NCI-H2196 treated with DMSO at 0.1 percent for 48 hours (cell line): Measurements from ENCODE around the gene LCAT.

Source experiments
- DNase-seq: peaks from one replicate; lab custom pipeline; 2025; ENCODE audit not compliant: unreplicated experiment; lab: John Stamatoyannopoulos, UW

The LCAT gene

GRCh38 chr16:67914758-67915495 lies 29.0 kb downstream of the LCAT start:
- DNase-seq, result no peak

DNA sequence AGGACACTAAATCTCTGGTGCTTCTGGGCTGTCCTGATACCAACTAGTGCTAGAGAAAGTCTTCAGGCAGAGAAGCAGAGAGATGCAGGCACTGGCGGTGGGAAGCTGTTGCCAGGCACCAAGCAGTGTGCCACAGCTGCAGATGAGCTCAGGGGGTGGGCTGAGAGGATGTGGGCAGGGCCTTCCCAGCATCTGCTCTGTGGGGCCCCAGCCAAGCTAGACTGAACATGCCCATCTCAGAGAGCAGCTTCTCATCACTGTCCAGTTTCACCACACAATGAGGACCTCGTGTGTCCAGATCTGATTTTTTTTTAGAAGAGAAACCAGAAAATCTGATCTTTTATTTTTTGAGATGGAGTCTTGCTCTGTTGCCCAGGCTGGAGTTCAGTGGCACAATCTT lies 33.8 kb downstream of the LCAT start:
- peak; percentile 17 for DNase-seq

- no peak for DNase-seq
Measured at GRCh38 chr16:67909056-67909742, 34.7 kb downstream of the LCAT start.

DNA sequence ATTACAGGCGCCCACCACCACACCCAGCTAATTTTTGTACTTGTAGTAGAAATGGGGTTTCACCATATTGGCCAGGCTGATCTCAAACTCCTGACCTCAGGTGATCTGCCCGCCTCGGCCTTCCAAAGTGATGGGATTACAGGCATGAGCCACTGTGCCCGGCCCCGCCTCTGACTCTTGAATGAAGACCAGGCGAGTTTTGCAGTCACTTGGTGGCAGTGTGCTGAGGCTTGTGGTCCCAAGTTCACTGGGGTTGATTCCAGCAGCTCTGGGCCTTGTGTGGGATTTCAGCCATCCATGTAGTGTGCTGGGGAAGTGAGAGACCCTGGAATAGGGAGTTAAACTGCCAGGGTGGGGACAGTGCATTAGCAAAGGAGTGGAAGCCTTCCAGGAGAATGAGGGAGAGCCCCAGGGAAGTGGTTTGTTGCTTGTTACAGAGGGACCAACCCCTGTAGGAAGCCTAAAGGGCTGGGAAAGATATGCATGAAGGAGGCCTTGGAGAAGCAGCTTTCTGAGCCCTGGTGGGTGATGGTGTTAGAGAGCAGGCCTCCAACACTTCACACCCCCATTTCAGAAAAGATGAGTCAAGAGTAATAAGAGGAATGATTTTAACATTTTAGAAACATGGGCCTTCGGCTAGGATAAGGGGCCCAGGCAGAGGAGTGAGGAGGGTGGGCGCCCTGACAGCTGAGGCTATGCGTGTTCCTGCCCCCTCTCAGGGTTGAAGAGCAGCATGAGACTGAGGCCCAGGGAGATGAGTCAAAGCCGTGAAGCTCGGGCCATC lies 36.3 kb downstream of the LCAT start:
- no peak for DNase-seq

DNA sequence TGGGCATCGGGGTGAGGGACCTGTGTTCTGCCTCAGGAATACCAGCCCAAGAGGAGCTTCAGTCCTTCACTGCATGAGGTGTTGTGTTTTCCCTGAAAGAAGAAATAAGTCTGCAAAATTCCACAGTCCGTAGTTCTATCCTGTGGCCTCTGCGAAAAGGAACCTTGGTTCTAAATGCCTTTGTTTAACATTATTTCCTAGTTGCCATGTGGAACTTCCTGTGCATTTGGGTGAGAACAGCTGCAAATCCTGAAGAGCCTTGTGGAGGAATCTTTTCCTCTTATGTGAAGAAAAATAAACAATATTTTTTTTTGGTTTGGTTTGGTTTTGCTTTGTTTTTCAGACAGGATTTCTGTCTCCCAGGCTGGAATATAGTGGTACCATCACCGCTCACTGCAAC lies 41.1 kb downstream of the LCAT start:
- DNase-seq, result no peak

- no peak for DNase-seq
Measured at GRCh38 chr16:67901734-67902133, 42.2 kb downstream of the LCAT start.

GRCh38 chr16:67897231-67897630 lies 46.7 kb downstream of the LCAT start:
- no peak for DNase-seq

DNA sequence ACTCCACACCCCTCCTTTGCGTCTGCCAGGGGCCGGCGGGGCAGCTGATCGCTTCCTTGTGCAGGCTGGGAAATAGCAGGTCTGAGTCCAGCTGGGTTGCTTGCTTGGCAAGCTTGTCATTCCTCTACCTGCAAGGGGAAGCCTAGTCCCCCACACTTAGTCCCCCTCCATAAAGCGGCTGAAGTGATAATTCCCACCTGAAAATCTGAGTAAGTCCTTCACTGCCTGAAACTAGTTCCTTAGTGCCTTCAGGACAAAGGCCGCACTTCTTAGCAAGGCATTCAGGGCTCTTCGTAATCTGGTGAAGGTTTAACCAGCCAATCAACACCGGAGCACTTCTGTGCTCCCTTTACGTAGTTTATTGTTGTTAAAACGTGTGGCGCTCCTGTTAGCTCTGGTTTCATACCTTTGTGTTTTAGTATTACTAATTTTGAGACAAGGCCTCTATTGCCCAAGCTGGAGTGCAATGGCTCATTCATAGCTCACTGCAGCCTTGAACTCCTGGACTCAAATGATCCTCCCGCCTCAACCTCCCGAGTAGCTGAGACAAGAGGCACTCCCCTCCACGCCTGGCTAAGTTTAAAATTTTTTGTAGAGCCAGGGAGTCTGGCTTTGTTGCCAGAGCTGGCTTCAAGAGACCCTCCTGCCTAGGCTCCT lies 50.0 kb downstream of the LCAT start:
- DNase-seq, result no peak

DNA sequence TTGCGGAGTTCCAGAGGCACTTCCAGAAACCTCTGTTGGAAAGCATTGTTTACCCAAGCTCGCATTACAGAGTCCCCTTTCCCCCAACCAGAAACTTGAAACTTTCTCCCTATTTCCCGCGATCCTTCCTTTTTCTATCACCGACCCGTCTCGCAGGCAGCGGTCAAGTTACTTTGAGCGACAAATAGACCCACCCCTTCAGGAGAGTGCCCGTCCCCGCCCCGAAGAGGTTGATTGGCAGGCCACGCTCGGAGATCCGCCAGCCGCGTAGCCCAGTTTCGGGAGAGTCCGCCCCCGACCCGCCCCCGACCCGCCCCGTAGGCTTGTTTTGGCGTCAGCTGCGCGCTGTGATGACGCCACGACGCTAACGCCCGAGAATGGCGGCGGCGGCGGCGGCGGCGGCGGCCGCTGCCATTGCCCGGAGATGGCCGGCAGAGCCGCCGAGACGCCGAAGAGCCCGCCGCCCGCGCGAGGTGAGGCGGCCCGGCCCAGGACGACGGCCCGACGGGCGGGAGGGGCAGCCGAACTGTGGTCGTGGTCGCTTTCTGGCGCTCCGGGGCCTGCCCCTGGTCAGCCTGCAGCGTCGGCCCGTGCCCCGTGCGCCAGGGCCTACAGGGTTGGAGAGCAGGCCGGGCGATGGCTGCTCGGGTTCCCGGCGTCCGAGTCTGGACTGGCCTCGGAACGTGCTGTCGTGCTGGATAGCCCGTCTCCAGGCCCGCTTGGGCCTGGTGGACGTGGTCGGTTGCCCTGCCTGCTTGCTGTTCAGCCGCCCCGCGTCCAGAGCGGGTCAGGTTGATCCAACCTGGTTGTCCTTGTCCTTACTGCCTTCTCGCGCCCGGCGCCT lies 50.8 kb downstream of the LCAT start, which contains the start of gene PSKH1:
Gene PSKH1, plus strand, starts transcription at position 356 of the 844 bp plus-strand sequence. CDS start 15,496 bp downstream, outside the sequence.
- DNase-seq, result peak; percentile 66

GRCh38 chr16:67892375-67892774 lies 51.5 kb downstream of the LCAT start:
- DNase-seq, result no peak
